H1 (cell line): Measurements from ENCODE around the gene AGAP3. TPM values are rescaled to one million over a fixed set of nuclear protein-coding genes. Genes with fewer than 3 reads are reported as not detected.

Experiments used
- CTCF ChIA-PET: fragments of 300-600 bp; sonication (Branson Sonifier 250); formaldehyde crosslinking; loops from one replicate; lab custom pipeline; 2021; ENCODE audit not compliant: partially characterized antibody; lab: Charles Lee
- POLR2A ChIA-PET: fragments of 300-600 bp; sonication (Branson Sonifier 250); formaldehyde crosslinking; loops from one replicate; lab custom pipeline; 2021; ENCODE audit warnings: inconsistent platforms; ENCODE audit not compliant: partially characterized antibody; lab: Charles Lee
- DNase-seq, 2 experiments: peaks; one replicate each; pipeline versions ENCODE4 v3.0.0 to v3.0.0-alpha.2; 2010 to 2022; ENCODE audit warnings: low spot score in 2 of 2, low read depth in 1 of 2, mixed read lengths in 1 of 2
- FAIRE-seq: peaks from 2 replicates; lab custom pipeline; 2011; peaks lifted over from hg19 to GRCh38; lab: Jason Lieb, UNC
- H2AFZ ChIP-seq: 2 replicates; pipeline ENCODE4 v1.8.1; 2012; ENCODE audit warnings: low read length, inconsistent platforms
- H2AK5ac ChIP-seq: 2 replicates; pipeline ENCODE4 v1.6.1; 2013; ENCODE audit warnings: low read depth, low read length
- H2BK120ac ChIP-seq: replicated peaks from 2 replicates; pipeline ENCODE3; 2013; ENCODE audit warnings: low read depth, low read length, inconsistent platforms
- H2BK12ac ChIP-seq: 2 replicates; pipeline ENCODE4 v1.6.1; 2013; ENCODE audit warnings: low read depth, low read length
- H2BK15ac ChIP-seq: 2 replicates; pipeline ENCODE4 v1.6.1; 2013; ENCODE audit warnings: low read length
- H2BK20ac ChIP-seq: 2 replicates; pipeline ENCODE4 v1.6.1; 2013; ENCODE audit warnings: low read length
- H2BK5ac ChIP-seq: 2 replicates; pipeline ENCODE4 v1.6.1; 2013; ENCODE audit warnings: low read depth, low read length
- H3K14ac ChIP-seq: 2 replicates; pipeline ENCODE4 v1.6.1; 2013; ENCODE audit warnings: inconsistent platforms; ENCODE audit not compliant: insufficient read length
- H3K18ac ChIP-seq: 2 replicates; pipeline ENCODE4 v1.6.1; 2013; ENCODE audit warnings: low read length; ENCODE audit errors: extremely low read depth
- H3K23ac ChIP-seq: 2 replicates; pipeline ENCODE4 v1.6.1; 2013; ENCODE audit warnings: inconsistent platforms; ENCODE audit not compliant: insufficient read length
- H3K23me2 ChIP-seq: 2 replicates; pipeline ENCODE4 v1.6.1; 2013; ENCODE audit warnings: low read depth, low read length
- H3K27ac ChIP-seq: 2 replicates; pipeline ENCODE4 v1.6.1; 2011; ENCODE audit warnings: low read depth, low read length, inconsistent platforms
- H3K27me3 ChIP-seq, 4 experiments: replicated peaks in 1 of 4; 1 replicate in 1 of 4; 2 replicates in 3 of 4; pipeline versions ENCODE4 v1.6.1 to v1.8.1; 2011 to 2013; ENCODE audit warnings: low read length in 3 of 4, mild to moderate bottlenecking in 3 of 4, inconsistent platforms in 2 of 4, mixed read lengths in 2 of 4, moderate library complexity in 1 of 4; ENCODE audit not compliant: control insufficient read depth in 3 of 4, insufficient read depth in 3 of 4; ENCODE audit errors: extremely low read depth in 1 of 4
- H3K36me3 ChIP-seq, 4 experiments: 2 replicates each; pipeline versions ENCODE4 v1.6.1 to v1.8.1; 2011 to 2013; ENCODE audit warnings: mild to moderate bottlenecking in 4 of 4, low read length in 3 of 4, moderate library complexity in 2 of 4, control low read depth in 1 of 4, inconsistent platforms in 1 of 4; ENCODE audit not compliant: insufficient read depth in 4 of 4, control insufficient read depth in 2 of 4
- H3K4ac ChIP-seq: replicated peaks from 2 replicates; pipeline ENCODE3; 2013; ENCODE audit warnings: low read length, low read depth, mixed read lengths, inconsistent platforms; ENCODE audit not compliant: insufficient read length
- H3K4me1 ChIP-seq, 4 experiments: replicated peaks in 1 of 4; 1 replicate in 1 of 4; 2 replicates in 3 of 4; pipeline versions ENCODE4 v1.6.1 to v1.8.1; 2011 to 2013; ENCODE audit warnings: low read length in 3 of 4, inconsistent platforms in 2 of 4, mixed read lengths in 1 of 4; ENCODE audit not compliant: insufficient read depth in 4 of 4, control insufficient read depth in 3 of 4
- H3K4me2 ChIP-seq, 2 experiments: 2 replicates each; pipeline versions ENCODE4 v1.6.1 to v1.8.1; 2011 to 2013; ENCODE audit warnings: low read depth in 2 of 2, low read length in 2 of 2, control low read depth in 1 of 2, inconsistent platforms in 1 of 2, mild to moderate bottlenecking in 1 of 2; ENCODE audit not compliant: insufficient read depth in 1 of 2
- H3K4me3 ChIP-seq, 4 experiments: fragments of 200-600, 300-600 bp in 1 of 4; sonication (generic), shearing (Covaris generic), sonication (Bioruptor Twin) in 1 of 4; 2 replicates each; pipeline versions ENCODE4 v1.5.1 to v1.8.1; 2011 to 2016; ENCODE audit warnings: low read length in 4 of 4, low read depth in 3 of 4, control low read depth in 2 of 4, inconsistent platforms in 2 of 4, mild to moderate bottlenecking in 2 of 4, mixed read lengths in 1 of 4, moderate library complexity in 1 of 4; ENCODE audit not compliant: insufficient read depth in 2 of 4; ENCODE audit errors: extremely low read depth in 1 of 4
- H3K56ac ChIP-seq: replicated peaks from 2 replicates; pipeline ENCODE3; 2013; ENCODE audit warnings: low read depth, mild to moderate bottlenecking, mixed read lengths, low read length, inconsistent platforms; ENCODE audit not compliant: insufficient read length
- H3K79me1 ChIP-seq: 2 replicates; pipeline ENCODE4 v1.6.1; 2013; ENCODE audit warnings: low read depth, low read length, control low read depth
- H3K79me2 ChIP-seq, 2 experiments: 2 replicates each; pipeline versions ENCODE4 v1.6.1 to v1.8.1; 2012 to 2013; ENCODE audit warnings: low read length in 2 of 2, mild to moderate bottlenecking in 2 of 2, inconsistent platforms in 1 of 2; ENCODE audit not compliant: insufficient read depth in 2 of 2, control insufficient read depth in 1 of 2
- H3K9ac ChIP-seq, 4 experiments: replicated peaks in 1 of 4; 1 replicate in 1 of 4; 2 replicates in 3 of 4; pipeline versions ENCODE4 v1.6.1 to v1.8.1; 2011 to 2013; ENCODE audit warnings: low read depth in 3 of 4, low read length in 3 of 4, control low read depth in 2 of 4, mild to moderate bottlenecking in 2 of 4, moderate library complexity in 2 of 4, inconsistent platforms in 1 of 4; ENCODE audit errors: extremely low read depth in 1 of 4
- H3K9me3 ChIP-seq, 2 experiments: 2 replicates each; pipeline versions ENCODE4 v1.6.1 to v1.8.1; 2012 to 2013; ENCODE audit warnings: mild to moderate bottlenecking in 2 of 2, moderate library complexity in 2 of 2, control low read depth in 1 of 2, inconsistent platforms in 1 of 2, low read depth in 1 of 2, low read length in 1 of 2, mixed read lengths in 1 of 2; ENCODE audit not compliant: insufficient read depth in 2 of 2
- H4K20me1 ChIP-seq, 2 experiments: replicated peaks in 1 of 2; 2 replicates each; pipeline versions ENCODE3 to v1.8.1; 2011 to 2013; ENCODE audit warnings: inconsistent platforms in 2 of 2, low read length in 2 of 2, mild to moderate bottlenecking in 1 of 2; ENCODE audit not compliant: insufficient read depth in 2 of 2, control insufficient read depth in 1 of 2
- H4K5ac ChIP-seq: 2 replicates; pipeline ENCODE4 v1.6.1; 2013; ENCODE audit warnings: low read length, low read depth, mixed read lengths, inconsistent platforms; ENCODE audit not compliant: insufficient read length
- H4K8ac ChIP-seq: 2 replicates; pipeline ENCODE4 v1.8.0; 2013; ENCODE audit warnings: mild to moderate bottlenecking, moderate library complexity, low read length, inconsistent platforms; ENCODE audit not compliant: insufficient read depth; ENCODE audit errors: extremely low read depth
- H4K91ac ChIP-seq: replicated peaks from 2 replicates; pipeline ENCODE3; 2013; ENCODE audit warnings: low read length, mixed read lengths, inconsistent platforms; ENCODE audit not compliant: insufficient read length
- CREB1 ChIP-seq: IDR thresholded peaks from 2 replicates; pipeline ENCODE4 v1.6.1; 2012; ENCODE audit warnings: inconsistent platforms
- FOSL1 ChIP-seq: IDR thresholded peaks from 2 replicates; pipeline ENCODE4 v1.6.1; 2011; ENCODE audit warnings: mild to moderate bottlenecking, low read depth, low read length, moderate library complexity; ENCODE audit not compliant: insufficient read depth
- JUN ChIP-seq: IDR thresholded peaks from 2 replicates; pipeline ENCODE4 v1.6.1; 2011; ENCODE audit warnings: low read depth, mild to moderate bottlenecking, improper control_type of control experiment, low read length
- JUND ChIP-seq: IDR thresholded peaks from 2 replicates; pipeline ENCODE4 v1.6.1; 2011; ENCODE audit warnings: mild to moderate bottlenecking, improper control_type of control experiment, low read length
- KDM1A ChIP-seq: fragments of 200-600, 300-600 bp; sonication (generic); IDR thresholded peaks from 2 replicates; pipeline ENCODE4 v1.7.1; 2016; ENCODE audit warnings: mild to moderate bottlenecking, low read length, borderline replicate concordance
- KDM5A ChIP-seq: fragments of 200-600 bp; IDR thresholded peaks from 2 replicates; pipeline ENCODE4 v1.7.1; 2012; ENCODE audit warnings: mild to moderate bottlenecking, low read length, inconsistent platforms, mixed read lengths
- NANOG ChIP-seq: IDR thresholded peaks from 2 replicates; pipeline ENCODE4 v1.6.1; 2011; ENCODE audit warnings: low read length, low read depth, mild to moderate bottlenecking, inconsistent platforms; ENCODE audit not compliant: insufficient read depth, poor library complexity, severe bottlenecking
- SRF ChIP-seq: IDR thresholded peaks from 2 replicates; pipeline ENCODE4 v1.6.1; 2011; ENCODE audit warnings: mild to moderate bottlenecking, low read depth, low read length, moderate library complexity
- YY1 ChIP-seq: IDR thresholded peaks from 2 replicates; pipeline ENCODE4 v1.6.1; 2011; ENCODE audit warnings: low read depth, mild to moderate bottlenecking, low read length
- WGBS, 2 experiments: shearing (Covaris generic) in 1 of 2; methylation state at CpG; one replicate each; pipeline versions ENCODE4 v1.1.6 to v1.1.7; 2013 to 2015; ENCODE audit warnings: low lambda C conversion rate in 2 of 2, mixed read lengths in 2 of 2, inconsistent platforms in 1 of 2, low coverage in 1 of 2, missing lambda C conversion rate in 1 of 2; ENCODE audit not compliant: insufficient replicate concordance in 2 of 2, insufficient coverage in 1 of 2, insufficient read length in 1 of 2; ENCODE audit errors: extremely low coverage in 1 of 2, missing lambda C conversion rate in 1 of 2; 5-methylcytosine and 5-hydroxymethylcytosine counted together
- polyA plus RNA-seq, 7 experiments: library from polyadenylated mRNA; depleted of rRNA in 3 of 7; stranded (reverse) in 5 of 7; unstranded in 2 of 7; fragments of >200 nt in 5 of 7; fragments of 200-250 nt in 2 of 7; gene quantifications; 1 replicate in 5 of 7; 2 replicates in 1 of 7; 4 replicates in 1 of 7; pipeline versions ENCODE4 v1.2.1 to v1.2.3, GENCODE V29; 2011 to 2013; ENCODE audit warnings: missing spikeins in 2 of 7, mixed read lengths in 2 of 7
- total RNA-seq: library from RNA; stranded (reverse); fragmentation: NEBNext Ultra II Directional; extraction: Animal tissue kit (Norgen Biotek cat#: 25700); gene quantifications from 2 replicates; pipeline ENCODE4 v1.2.1, GENCODE V29; 2021
- TF ChIP-seq, protein P1 (sequence below): IDR thresholded peaks from 2 replicates; pipeline ENCODE4 v1.6.1; 2012; ENCODE audit warnings: inconsistent platforms
- TF ChIP-seq, protein P2 (sequence below): IDR thresholded peaks from 2 replicates; pipeline ENCODE4 v1.6.1; 2011; ENCODE audit warnings: low read depth, mild to moderate bottlenecking, low read length; ENCODE audit not compliant: insufficient read depth
- TF ChIP-seq, protein P3 (sequence below): IDR thresholded peaks from 2 replicates; pipeline ENCODE4 v1.6.1; 2011; ENCODE audit warnings: low read length, improper control_type of control experiment

Gene AGAP3
- total and polyA plus RNA-seq, 2 of the 8 experiments (the other 6 are each of a cell fraction or from before 2014, with no cell fraction given), result 66.4 to 120 TPM

DNA sequence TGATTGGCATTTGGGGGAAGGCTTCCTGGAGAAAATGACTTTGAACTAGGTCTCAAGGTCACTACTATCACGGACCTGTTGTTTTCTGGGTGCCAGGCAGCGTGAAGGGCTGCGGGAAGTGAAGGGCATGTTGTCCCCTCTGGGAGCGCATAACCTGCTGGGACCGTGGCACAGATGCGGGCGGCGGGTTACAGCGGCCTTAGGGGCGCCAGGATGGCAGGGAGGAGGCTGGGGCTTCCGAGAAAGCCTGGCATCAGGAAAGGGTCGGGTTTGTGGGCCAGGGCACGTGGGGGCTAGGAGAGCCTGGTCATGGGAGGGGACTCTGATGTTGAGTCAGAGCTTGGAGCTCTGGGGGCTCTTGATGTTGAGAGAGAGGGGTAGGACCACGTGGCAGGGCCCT lies 20.8 kb upstream of the AGAP3 start:
- Histone ChIP-seq H4K8ac (0 out of 2 replicates have a peak overlapping the region, but pooled peaks have one; percentile 12), H2AFZ (no peak overlapping the region), H3K14ac (no peak overlapping the region), H3K27ac (no peak overlapping the region), H3K36me3 (peaks cover 13 to 47% (median 28%) of the 10 kb centered on the region in 4 experiments), H4K20me1 (peaks cover 5 to 10% of the 10 kb centered on the region in 2 experiments), H3K79me2 (peaks cover 0 to 8% of the 10 kb centered on the region in 2 experiments; a peak in 1 of 4 replicates), H2BK120ac (no peak overlapping the region), H3K4me3 (no peak overlapping the region), H2BK5ac (no peak overlapping the region), H2AK5ac (no peak overlapping the region), H3K4ac (no peak overlapping the region), H3K79me1 (peaks cover 3% of the 10 kb centered on the region; the same call in 1 of the 2 replicates), H4K5ac (no peak overlapping the region), H2BK15ac (0 out of 2 replicates have a peak overlapping the region, but pooled peaks have one; percentile 29), H3K23ac (no peak overlapping the region), H2BK12ac (no peak overlapping the region), H2BK20ac (no peak overlapping the region), H3K4me1 (peaks cover 6 to 26% (median 22%) of the 10 kb centered on the region in 4 experiments), H3K23me2 (peaks cover 14% of the 10 kb centered on the region; the same call in 1 of the 2 replicates), H3K56ac (no peak overlapping the region), H3K18ac (no peak overlapping the region), H4K91ac (no peak overlapping the region), H3K4me2 (no peak overlapping the region), H3K9me3 (no peaks in the 10 kb centered on the region), H3K27me3 (no peaks in the 10 kb centered on the region), H3K9ac (no peak overlapping the region)
- DNase-seq (no peak), FAIRE-seq (no peak)
- ChIA-PET POLR2A (interaction anchor here (0.6 to 7.9 kb wide), 4 partner anchors 12 to 376 kb away, joined by 3 to 77 read pairs (median 4); partner anchors contain the start of genes FASTK and TMUB1), CTCF (interaction anchor here (0.8 to 9.0 kb wide), 6 partner anchors 12 to 167 kb away, joined by 3 to 81 read pairs (median 4); partner anchors contain the start of gene CHPF2)
- WGBS, 2 experiments, result 88% methylated on average over 14 of the region's 14 CpGs; no CpG with 5 or more reads in 1 of the 2 experiments
- TF ChIP-seq NANOG, result no peak
- TF ChIP-seq, protein P1, sequence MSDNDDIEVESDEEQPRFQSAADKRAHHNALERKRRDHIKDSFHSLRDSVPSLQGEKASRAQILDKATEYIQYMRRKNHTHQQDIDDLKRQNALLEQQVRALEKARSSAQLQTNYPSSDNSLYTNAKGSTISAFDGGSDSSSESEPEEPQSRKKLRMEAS, result no peak
- no peak for TF ChIP-seq SRF
- TF ChIP-seq, protein P2, sequence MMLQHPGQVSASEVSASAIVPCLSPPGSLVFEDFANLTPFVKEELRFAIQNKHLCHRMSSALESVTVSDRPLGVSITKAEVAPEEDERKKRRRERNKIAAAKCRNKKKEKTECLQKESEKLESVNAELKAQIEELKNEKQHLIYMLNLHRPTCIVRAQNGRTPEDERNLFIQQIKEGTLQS, result no peak
- TF ChIP-seq FOSL1, result no peak
- TF ChIP-seq JUN, result no peak
- TF ChIP-seq YY1, result no peak
- no peak for TF ChIP-seq CREB1
- no peak for TF ChIP-seq KDM5A
- TF ChIP-seq KDM1A, result no peak
- TF ChIP-seq, protein P3, sequence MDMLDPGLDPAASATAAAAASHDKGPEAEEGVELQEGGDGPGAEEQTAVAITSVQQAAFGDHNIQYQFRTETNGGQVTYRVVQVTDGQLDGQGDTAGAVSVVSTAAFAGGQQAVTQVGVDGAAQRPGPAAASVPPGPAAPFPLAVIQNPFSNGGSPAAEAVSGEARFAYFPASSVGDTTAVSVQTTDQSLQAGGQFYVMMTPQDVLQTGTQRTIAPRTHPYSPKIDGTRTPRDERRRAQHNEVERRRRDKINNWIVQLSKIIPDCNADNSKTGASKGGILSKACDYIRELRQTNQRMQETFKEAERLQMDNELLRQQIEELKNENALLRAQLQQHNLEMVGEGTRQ, result no peak
- no peak for TF ChIP-seq JUND
